ENCODE measurements around the gene ZNF160. TPM values are rescaled to one million over a fixed set of nuclear protein-coding genes. Genes with fewer than 3 reads are reported as not detected.
A peak's percentile ranks its signal among the peaks of the same experiment; 100 is the strongest.
"Not testable (repeated sequence)": the region's sequence is repeated elsewhere in the genome, so short reads cannot be mapped to it uniquely, and the experiment has no call there.

The ZNF160 gene
- total and polyA plus RNA-seq, 4 donors, result 16.7 to 86.9 (median 22.4) TPM

GRCh38 chr19:53131085-53131590 lies 27.9 kb upstream of the ZNF160 start:
- peak in 1 of 3 donors; percentile 18 for DNase-seq

GRCh38 chr19:53130506-53130905 lies 27.3 kb upstream of the ZNF160 start:
- no peak for TF ChIP-seq CTCF (IDR thresholded peaks at IDR 0.05; ENCODE audit: control extremely low read depth, extremely low read depth)
- ATAC-seq (ENCODE audit: insufficient read depth, low FRiP score) (no peak), DNase-seq (peak in 2 of 3 donors; percentile 15 to 22)
- Histone ChIP-seq H3K27me3 (ENCODE audit: control insufficient read depth in 3 of 3, insufficient read depth in 3 of 3, low read length in 2 of 3) (no peaks in the 10 kb centered on the region), H3K9me3 (ENCODE audit: control insufficient read depth in 4 of 4, insufficient read depth in 3 of 4, low read length in 3 of 4) (peaks cover 0 to 18% (median 0%) of the 10 kb centered on the region in 4 donors), H3K4me1 (ENCODE audit: control insufficient read depth in 5 of 5, insufficient read depth in 5 of 5, low read length in 5 of 5) (peaks cover 0 to 16% (median 6%) of the 10 kb centered on the region in 5 donors), H3K27ac (ENCODE audit: low read depth in 1 of 2, low read length in 1 of 2) (no peak overlapping the region), H3K36me3 (ENCODE audit: control insufficient read depth in 4 of 4, insufficient read depth in 4 of 4, low read length in 4 of 4) (no peaks in the 10 kb centered on the region), H3K4me3 (no peak overlapping the region), H3K9ac (ENCODE audit: insufficient read depth in 1 of 2, low read length in 2 of 2) (no peak overlapping the region)
- WGBS, 2 donors, result 69 to 81% methylated on average over 7 of the region's 7 CpGs

More at GRCh38 chr19:53131085-53131590, 27.9 kb upstream of the ZNF160 start:
- Histone ChIP-seq H3K9me3 (ENCODE audit: control insufficient read depth in 4 of 4, insufficient read depth in 3 of 4, low read length in 3 of 4) (peaks cover 0 to 16% (median 0%) of the 10 kb centered on the region in 4 donors), H3K27ac (ENCODE audit: low read depth in 1 of 2, low read length in 1 of 2) (no peak overlapping the region), H3K36me3 (ENCODE audit: control insufficient read depth in 4 of 4, insufficient read depth in 4 of 4, low read length in 4 of 4) (no peaks in the 10 kb centered on the region), H3K4me1 (ENCODE audit: control insufficient read depth in 5 of 5, insufficient read depth in 5 of 5, low read length in 5 of 5) (peaks cover 0 to 16% (median 6%) of the 10 kb centered on the region in 5 donors), H3K4me3 (no peak overlapping the region), H3K27me3 (ENCODE audit: control insufficient read depth in 3 of 3, insufficient read depth in 3 of 3, low read length in 2 of 3) (no peaks in the 10 kb centered on the region), H3K9ac (ENCODE audit: insufficient read depth in 1 of 2, low read length in 2 of 2) (no peak overlapping the region)
- no peak for ATAC-seq (ENCODE audit: insufficient read depth, low FRiP score)
- WGBS, 2 donors, result 93 to 96% methylated on average over 3 of the region's 4 CpGs
- no peak for TF ChIP-seq CTCF (IDR thresholded peaks at IDR 0.05; ENCODE audit: control extremely low read depth, extremely low read depth)

- peaks cover 0 to 20% (median 0%) of the 10 kb centered on the region in 4 donors for H3K9me3 ChIP-seq (ENCODE audit: control insufficient read depth in 4 of 4, insufficient read depth in 3 of 4, low read length in 3 of 4)
- not testable (repeated sequence) for ATAC-seq (ENCODE audit: insufficient read depth, low FRiP score); H3K9ac ChIP-seq (ENCODE audit: insufficient read depth in 1 of 2, low read length in 2 of 2); DNase-seq; H3K4me1 ChIP-seq (ENCODE audit: control insufficient read depth in 5 of 5, insufficient read depth in 5 of 5, low read length in 5 of 5); H3K4me3 ChIP-seq; H3K27me3 ChIP-seq (ENCODE audit: control insufficient read depth in 3 of 3, insufficient read depth in 3 of 3, low read length in 2 of 3); H3K27ac ChIP-seq (ENCODE audit: low read depth in 1 of 2, low read length in 1 of 2); H3K36me3 ChIP-seq (ENCODE audit: control insufficient read depth in 4 of 4, insufficient read depth in 4 of 4, low read length in 4 of 4)
- WGBS, 2 donors, result 83 to 86% methylated on average over 8 of the region's 15 CpGs
Observed at GRCh38 chr19:53126733-53127526, 23.7 kb upstream of the ZNF160 start.

GRCh38 chr19:53123400-53123799 lies 20.2 kb upstream of the ZNF160 start:
- H3K9ac ChIP-seq (ENCODE audit: insufficient read depth in 1 of 2, low read length in 2 of 2), result no peak overlapping the region
- no peak overlapping the region for H3K4me3 ChIP-seq
- peaks cover 0 to 4% (median 1%) of the 10 kb centered on the region in 4 donors for H3K36me3 ChIP-seq (ENCODE audit: control insufficient read depth in 4 of 4, insufficient read depth in 4 of 4, low read length in 4 of 4)
- H3K27ac ChIP-seq (ENCODE audit: low read depth in 1 of 2, low read length in 1 of 2), result no peak overlapping the region
- ATAC-seq (ENCODE audit: insufficient read depth, low FRiP score) (no peak), DNase-seq (no peak)
- no peak for TF ChIP-seq CTCF (IDR thresholded peaks at IDR 0.05; ENCODE audit: control extremely low read depth, extremely low read depth)
- WGBS, 2 donors, result 81 to 83% methylated on average over 7 of the region's 7 CpGs
- H3K9me3 ChIP-seq (ENCODE audit: control insufficient read depth in 4 of 4, insufficient read depth in 3 of 4, low read length in 3 of 4), result peaks cover 0 to 12% (median 0%) of the 10 kb centered on the region in 4 donors
- no peaks in the 10 kb centered on the region for H3K27me3 ChIP-seq (ENCODE audit: control insufficient read depth in 3 of 3, insufficient read depth in 3 of 3, low read length in 2 of 3)
- H3K4me1 ChIP-seq (ENCODE audit: control insufficient read depth in 5 of 5, insufficient read depth in 5 of 5, low read length in 5 of 5), result no peaks in the 10 kb centered on the region
